GM13976 (cell line): ENCODE data around the gene RNF5.
"Not testable (repeated sequence)": the region's sequence is repeated elsewhere in the genome, so short reads cannot be mapped to it uniquely, and the experiment has no call there.

ENCODE experiments used
- DNase-seq: peaks from one replicate; pipeline ENCODE4 v3.0.0; 2012; ENCODE audit warnings: low spot score
- CTCF ChIP-seq: IDR thresholded peaks from 2 replicates; pipeline ENCODE4 v1.5.1; 2012; ENCODE audit warnings: borderline replicate concordance, mild to moderate bottlenecking; ENCODE audit not compliant: insufficient read depth; ENCODE audit errors: extremely low read depth, missing control alignments, control extremely low read depth
- in situ Hi-C: fragments of 300-500 bp; cut with MboI; formaldehyde crosslinking; loops from one replicate; pipeline ENCODE4 v1.12.0; 2022; ENCODE audit warnings: low sequenced_read_pairs, mixed read lengths, inconsistent platforms; ENCODE audit not compliant: unreplicated experiment

The RNF5 gene

GRCh38 chr6:32137454-32137853 is 40.8 kb upstream of the RNF5 start:
- no peak for DNase-seq
- in situ Hi-C loops: no loop called here
- no peak for TF ChIP-seq CTCF

- no peak for TF ChIP-seq CTCF
- DNase-seq: no peak
- in situ Hi-C loops: no loop called here
These were observed 38.6 kb upstream of the RNF5 start for GRCh38 chr6:32139590-32139989.

- no peak for DNase-seq
- in situ Hi-C loops: no loop called here
- no peak for TF ChIP-seq CTCF
These were observed 37.7 kb upstream of the RNF5 start for GRCh38 chr6:32140420-32141046.

- DNase-seq, in situ Hi-C loops: not testable (repeated sequence)
These were observed 34.0 kb upstream of the RNF5 start for GRCh38 chr6:32144238-32144637.

GRCh38 chr6:32146287-32146686 is 31.9 kb upstream of the RNF5 start:
- TF ChIP-seq CTCF: no peak
- no peak for DNase-seq
- in situ Hi-C loops: no loop called here

- no peak for DNase-seq
- in situ Hi-C loops: no loop called here
- TF ChIP-seq CTCF: no peak
These were observed 31.5 kb upstream of the RNF5 start for GRCh38 chr6:32146687-32147086.

GRCh38 chr6:32147401-32148132 is 30.6 kb upstream of the RNF5 start:
- TF ChIP-seq CTCF: no peak
- in situ Hi-C loops: no loop called here
- DNase-seq: no peak
